BE2C (cell line): ENCODE results near the gene AKAP5.
A peak's percentile ranks its signal among the peaks of the same experiment; 100 is the strongest.

ENCODE experiments used
- DNase-seq: peaks from one replicate; pipeline ENCODE4 v3.0.0-alpha.2; 2020
- H3K27me3 ChIP-seq: fragments of 250-450 bp; sonication (Bioruptor Pico); 2 replicates; pipeline ENCODE4 v1.5.1; 2020; ENCODE audit warnings: mild to moderate bottlenecking
- H3K36me3 ChIP-seq: fragments of 250-450 bp; sonication (Bioruptor Pico); 2 replicates; pipeline ENCODE4 v1.5.1; 2020; ENCODE audit warnings: mild to moderate bottlenecking
- H3K4me1 ChIP-seq: fragments of 250-450 bp; sonication (Bioruptor Pico); 2 replicates; pipeline ENCODE4 v1.5.1; 2020
- H3K4me3 ChIP-seq: 2 replicates; pipeline ENCODE4 v1.5.1; 2011; ENCODE audit warnings: low read depth, low read length
- H3K9me3 ChIP-seq: fragments of 250-450 bp; sonication (Bioruptor Pico); 2 replicates; pipeline ENCODE4 v1.5.1; 2020
- CTCF ChIP-seq: IDR thresholded peaks from 2 replicates; pipeline ENCODE4 v1.5.1; 2012; ENCODE audit warnings: mild to moderate bottlenecking, low read depth, low read length

AKAP5 gene

GRCh38 chr14:64474041-64474440 lies 8.7 kb downstream of the AKAP5 start:
- DNase-seq = no peak
- peaks cover 12% of the 10 kb centered on the region; the same call in 1 of the 2 replicates for H3K4me1 ChIP-seq
- H3K36me3 ChIP-seq = peaks cover 5% of the 10 kb centered on the region
- no peak for TF ChIP-seq CTCF
- no peaks in the 10 kb centered on the region for H3K9me3 ChIP-seq
- no peaks in the 10 kb centered on the region for H3K27me3 ChIP-seq
- no peak overlapping the region for H3K4me3 ChIP-seq

- H3K36me3 ChIP-seq = peaks cover 5% of the 10 kb centered on the region
- no peak for DNase-seq
- no peak overlapping the region for H3K4me3 ChIP-seq
- no peaks in the 10 kb centered on the region for H3K9me3 ChIP-seq
- TF ChIP-seq CTCF = no peak
- no peaks in the 10 kb centered on the region for H3K27me3 ChIP-seq
- peaks cover 12% of the 10 kb centered on the region; the same call in 1 of the 2 replicates for H3K4me1 ChIP-seq
Observed at GRCh38 chr14:64474698-64475097, 9.4 kb downstream of the AKAP5 start.

GRCh38 chr14:64475585-64476273 lies 10.4 kb downstream of the AKAP5 start:
- no peak for DNase-seq
- no peaks in the 10 kb centered on the region for H3K9me3 ChIP-seq
- H3K4me3 ChIP-seq = no peak overlapping the region
- H3K4me1 ChIP-seq = peaks cover 12% of the 10 kb centered on the region; the same call in 1 of the 2 replicates
- TF ChIP-seq CTCF = no peak
- no peaks in the 10 kb centered on the region for H3K27me3 ChIP-seq
- H3K36me3 ChIP-seq = no peaks in the 10 kb centered on the region

GRCh38 chr14:64476438-64476837 lies 11.1 kb downstream of the AKAP5 start:
- H3K4me3 ChIP-seq = no peak overlapping the region
- peaks cover under 1% of the 10 kb centered on the region; the same call in 1 of the 2 replicates for H3K36me3 ChIP-seq
- H3K9me3 ChIP-seq = no peaks in the 10 kb centered on the region
- H3K4me1 ChIP-seq = peaks cover 12% of the 10 kb centered on the region; the same call in 1 of the 2 replicates
- no peak for DNase-seq
- TF ChIP-seq CTCF = no peak
- H3K27me3 ChIP-seq = no peaks in the 10 kb centered on the region

GRCh38 chr14:64478634-64479250 lies 13.4 kb downstream of the AKAP5 start:
- peaks cover 5% of the 10 kb centered on the region; the same call in 1 of the 2 replicates for H3K36me3 ChIP-seq
- no peak for DNase-seq
- no peak overlapping the region for H3K4me3 ChIP-seq
- no peaks in the 10 kb centered on the region for H3K9me3 ChIP-seq
- no peaks in the 10 kb centered on the region for H3K27me3 ChIP-seq
- peak; percentile 37; the same call in 1 of the 2 replicates for TF ChIP-seq CTCF
- peaks cover 12% of the 10 kb centered on the region; the same call in 1 of the 2 replicates for H3K4me1 ChIP-seq

GRCh38 chr14:64488590-64489099 lies 23.3 kb downstream of the AKAP5 start:
- Histone ChIP-seq H3K4me3 (no peak overlapping the region), H3K4me1 (peaks cover 9% of the 10 kb centered on the region), H3K27me3 (no peaks in the 10 kb centered on the region), H3K36me3 (peaks cover 45% of the 10 kb centered on the region), H3K9me3 (no peaks in the 10 kb centered on the region)
- DNase-seq = no peak
- TF ChIP-seq CTCF = no peak
